Mesodermal cell (in vitro differentiated cells): ENCODE measurements around the gene KIAA1328.
A peak's percentile ranks its signal among the peaks of the same experiment; 100 is the strongest.

ENCODE experiments used
- H3K27ac ChIP-seq: 2 replicates; pipeline ENCODE4 v1.7.0; 2013; ENCODE audit warnings: mild to moderate bottlenecking, low read depth, low read length, moderate library complexity; ENCODE audit not compliant: severe bottlenecking
- H3K36me3 ChIP-seq: 2 replicates; pipeline ENCODE4 v1.7.1; 2013; ENCODE audit warnings: mild to moderate bottlenecking, low read length, moderate library complexity; ENCODE audit not compliant: control insufficient read depth, insufficient read depth
- H3K4me1 ChIP-seq: one replicate; pipeline ENCODE4 v1.7.1; 2013; ENCODE audit warnings: mild to moderate bottlenecking, low read length; ENCODE audit not compliant: insufficient read depth, control insufficient read depth, poor library complexity, severe bottlenecking
- H3K4me3 ChIP-seq: 2 replicates; pipeline ENCODE4 v1.7.0; 2013; ENCODE audit warnings: low read length, control low read depth, mild to moderate bottlenecking; ENCODE audit not compliant: insufficient read depth, poor library complexity, severe bottlenecking; ENCODE audit errors: extremely low read depth
- H3K9me3 ChIP-seq: 2 replicates; pipeline ENCODE4 v1.7.1; 2013; ENCODE audit warnings: mild to moderate bottlenecking, low read length, moderate library complexity; ENCODE audit not compliant: control insufficient read depth
- whole genome bisulfite sequencing, 2 experiments: methylation state at CpG; one replicate each; pipeline ENCODE4 v1.1.5; 2013; ENCODE audit warnings: missing lambda C conversion rate in 2 of 2; ENCODE audit not compliant: insufficient coverage in 2 of 2; 5-methylcytosine and 5-hydroxymethylcytosine counted together

Gene KIAA1328

GRCh38 chr18:36825526-36825925 is 3.4 kb upstream of the KIAA1328 start:
- H3K27ac ChIP-seq: no peak overlapping the region
- H3K4me3 ChIP-seq: no peak overlapping the region
- H3K4me1 ChIP-seq: no peaks in the 10 kb centered on the region
- peaks cover 36% of the 10 kb centered on the region for H3K36me3 ChIP-seq
- H3K9me3 ChIP-seq: no peaks in the 10 kb centered on the region

GRCh38 chr18:36826556-36826955 is 2.4 kb upstream of the KIAA1328 start:
- WGBS, 2 experiments: 93 to 100% methylated on average over 2 to 3 of the region's 3 CpGs
- peaks cover 4% of the 10 kb centered on the region for H3K4me1 ChIP-seq
- no peaks in the 10 kb centered on the region for H3K9me3 ChIP-seq
- H3K36me3 ChIP-seq: peaks cover 32% of the 10 kb centered on the region
- H3K27ac ChIP-seq: no peak overlapping the region
- no peak overlapping the region for H3K4me3 ChIP-seq

GRCh38 chr18:36828157-36828629 is 734 bp upstream of the KIAA1328 start:
- Histone ChIP-seq H3K4me3 (peak overlapping the region; percentile 87), H3K9me3 (no peaks in the 10 kb centered on the region), H3K36me3 (peaks cover 25% of the 10 kb centered on the region), H3K27ac (peak overlapping the region; percentile 60), H3K4me1 (peaks cover 4% of the 10 kb centered on the region)
- 0% methylated on average over 12 to 15 of the region's 18 CpGs for WGBS, 2 experiments

DNA sequence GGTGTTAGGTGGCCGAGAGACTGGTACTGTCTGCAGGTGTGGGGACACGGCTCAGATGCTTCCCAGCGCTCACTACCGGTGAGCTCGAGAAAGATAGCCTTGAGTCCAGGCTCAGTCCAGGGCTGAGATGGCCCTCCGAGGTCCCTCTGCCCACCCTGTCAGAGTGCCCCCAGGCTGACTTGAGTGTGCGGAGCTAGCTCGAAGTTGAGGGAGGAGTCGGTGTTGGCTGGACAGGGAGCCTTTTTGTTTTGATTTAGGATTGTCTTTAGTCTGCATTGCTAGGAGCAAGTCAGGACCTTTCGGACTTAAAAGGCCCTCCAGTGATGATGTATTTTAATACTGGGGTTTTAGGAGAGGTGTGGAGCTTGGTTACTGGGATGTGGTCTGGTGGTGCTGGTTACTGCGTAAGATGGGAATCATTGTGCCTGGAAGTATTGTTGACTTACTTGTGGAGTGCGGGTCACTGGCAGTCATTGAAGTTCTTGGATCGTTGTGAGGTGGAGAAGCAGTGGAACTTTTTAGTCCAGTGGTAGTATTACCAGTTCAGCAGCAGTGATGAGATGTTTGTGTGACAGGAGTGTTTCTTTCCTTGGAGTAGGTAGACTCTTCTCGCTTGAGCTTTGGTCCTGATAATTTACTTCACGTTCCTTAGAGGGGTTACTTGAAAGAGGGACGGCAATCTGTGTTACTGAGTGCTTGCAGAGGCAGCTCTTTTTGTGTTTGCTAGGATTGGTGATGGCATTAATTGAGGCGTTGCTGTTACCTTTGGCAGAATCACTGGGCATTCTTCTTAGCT is 633 bp downstream of the KIAA1328 start:
- Histone ChIP-seq H3K4me3 (peak overlapping the region; percentile 87), H3K36me3 (peaks cover 13% of the 10 kb centered on the region), H3K27ac (peak overlapping the region; percentile 60), H3K9me3 (no peaks in the 10 kb centered on the region), H3K4me1 (peaks cover 4% of the 10 kb centered on the region)
- WGBS, 2 experiments: 42 to 45% methylated on average over 12 to 16 of the region's 17 CpGs

DNA sequence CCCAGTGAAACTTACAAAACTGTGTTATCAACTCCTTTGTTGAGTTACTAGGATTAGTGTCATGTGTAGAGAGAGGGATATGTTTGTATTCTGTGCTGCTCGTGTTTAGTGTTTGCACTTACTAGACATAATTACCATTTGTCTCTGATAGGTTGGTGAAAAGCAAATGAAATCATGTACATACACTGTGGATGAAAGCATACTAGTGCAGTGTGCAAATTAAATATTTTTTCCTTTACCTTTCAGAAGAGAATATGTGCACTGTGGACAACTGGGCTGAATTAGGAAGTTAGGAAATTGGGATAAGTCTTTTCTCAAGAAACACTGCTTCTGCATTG is 1.2 kb downstream of the KIAA1328 start:
- H3K4me1 ChIP-seq: peaks cover 4% of the 10 kb centered on the region
- H3K27ac ChIP-seq: no peak overlapping the region
- WGBS, 2 experiments: no CpG with 5 or more reads among the region's 1 CpG
- H3K36me3 ChIP-seq: peaks cover 11% of the 10 kb centered on the region
- no peaks in the 10 kb centered on the region for H3K9me3 ChIP-seq
- peak overlapping the region; percentile 87 for H3K4me3 ChIP-seq

GRCh38 chr18:36831139-36831538 is 2.2 kb downstream of the KIAA1328 start:
- Histone ChIP-seq H3K4me3 (no peak overlapping the region), H3K9me3 (no peaks in the 10 kb centered on the region), H3K27ac (no peak overlapping the region), H3K4me1 (peaks cover 4% of the 10 kb centered on the region), H3K36me3 (peaks cover 4% of the 10 kb centered on the region)
- WGBS, 2 experiments: no CpG with 5 or more reads among the region's 1 CpG

DNA sequence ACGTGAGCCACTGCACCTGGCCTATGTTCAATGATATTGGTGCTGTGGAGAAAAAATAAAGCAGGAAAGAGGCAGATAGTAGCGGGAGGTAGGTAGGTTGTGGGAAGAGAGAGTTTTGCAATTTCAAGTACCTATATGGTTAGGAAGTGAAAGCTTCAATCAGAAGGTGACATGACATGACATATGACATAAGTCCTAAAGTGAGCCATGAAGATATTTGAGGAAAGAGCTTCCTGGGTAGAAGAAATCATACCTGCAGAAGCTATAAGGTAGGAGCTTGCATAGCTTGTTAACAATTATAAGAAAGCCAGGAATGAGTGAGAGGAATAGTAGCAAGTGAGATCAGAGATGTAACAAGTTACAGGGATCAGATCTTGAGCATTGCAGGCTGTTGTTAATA is 4.2 kb downstream of the KIAA1328 start:
- Histone ChIP-seq H3K36me3 (no peaks in the 10 kb centered on the region), H3K27ac (no peak overlapping the region), H3K4me3 (no peak overlapping the region), H3K4me1 (peaks cover 4% of the 10 kb centered on the region), H3K9me3 (no peaks in the 10 kb centered on the region)
- WGBS, 2 experiments: 83 to 100% methylated on average over 2 of the region's 2 CpGs

GRCh38 chr18:36835927-36836326 is 7.0 kb downstream of the KIAA1328 start:
- no peak overlapping the region for H3K27ac ChIP-seq
- H3K36me3 ChIP-seq: no peaks in the 10 kb centered on the region
- no peak overlapping the region for H3K4me3 ChIP-seq
- H3K4me1 ChIP-seq: peaks cover 3% of the 10 kb centered on the region
- H3K9me3 ChIP-seq: no peaks in the 10 kb centered on the region
- no CpG with 5 or more reads among the region's 1 CpG for WGBS, 2 experiments

GRCh38 chr18:36839835-36840234 is 10.9 kb downstream of the KIAA1328 start:
- WGBS, 2 experiments: 93 to 100% methylated on average over 3 of the region's 4 CpGs

DNA sequence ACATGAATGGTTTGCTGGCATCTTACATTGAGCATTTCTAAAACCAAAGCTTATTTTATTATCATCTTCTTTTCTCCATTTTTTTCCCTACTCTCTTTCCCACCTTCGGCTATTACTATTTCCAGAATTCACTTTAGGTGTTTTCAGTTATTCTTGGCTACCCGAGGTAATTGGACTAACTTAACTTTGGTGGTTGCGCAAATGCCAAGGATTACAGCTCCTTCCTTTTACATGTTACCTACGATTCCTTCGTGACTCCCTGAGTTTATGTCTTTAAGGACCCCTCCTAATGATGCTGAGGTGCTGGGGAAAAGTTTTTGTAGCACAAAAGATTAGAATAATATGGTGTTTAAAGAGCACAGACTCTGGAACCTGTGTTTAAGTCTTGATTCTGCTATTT is 14.3 kb downstream of the KIAA1328 start:
- Histone ChIP-seq H3K9me3 (no peaks in the 10 kb centered on the region), H3K4me1 (no peaks in the 10 kb centered on the region), H3K4me3 (no peak overlapping the region), H3K36me3 (no peaks in the 10 kb centered on the region), H3K27ac (no peak overlapping the region)
- 94 to 100% methylated on average over 2 to 3 of the region's 5 CpGs for WGBS, 2 experiments

More at GRCh38 chr18:36839835-36840234, 10.9 kb downstream of the KIAA1328 start:
- no peak overlapping the region for H3K27ac ChIP-seq
- no peaks in the 10 kb centered on the region for H3K36me3 ChIP-seq
- no peaks in the 10 kb centered on the region for H3K9me3 ChIP-seq
- H3K4me3 ChIP-seq: no peak overlapping the region
- no peaks in the 10 kb centered on the region for H3K4me1 ChIP-seq

DNA sequence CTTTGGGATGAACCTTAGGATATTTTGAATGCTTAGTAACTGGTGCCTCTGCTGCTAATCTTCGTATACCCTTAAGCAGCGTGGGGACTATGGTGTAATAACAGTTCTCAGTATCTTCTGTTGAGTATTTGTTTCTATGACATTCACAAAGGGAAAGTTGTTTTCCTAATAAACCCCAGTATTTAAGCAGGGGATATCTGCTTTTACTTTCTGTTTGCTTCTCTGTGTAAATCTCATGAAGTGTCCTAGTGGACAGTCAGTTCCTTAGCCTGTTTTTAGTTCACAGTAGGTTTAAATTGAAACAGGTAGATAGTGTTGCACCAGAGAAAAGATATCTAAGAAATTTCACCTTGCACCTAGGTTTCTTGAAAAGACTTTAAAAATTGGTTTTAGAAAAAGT is 14.9 kb downstream of the KIAA1328 start:
- 100% methylated on average over 1 to 2 of the region's 2 CpGs for WGBS, 2 experiments
- H3K4me3 ChIP-seq: no peak overlapping the region
- no peaks in the 10 kb centered on the region for H3K36me3 ChIP-seq
- H3K27ac ChIP-seq: no peak overlapping the region
- no peaks in the 10 kb centered on the region for H3K9me3 ChIP-seq
- no peaks in the 10 kb centered on the region for H3K4me1 ChIP-seq
